Measurements from ENCODE around the gene IGIP.

- TF ChIP-seq MAX (IDR thresholded peaks at IDR 0.05; ENCODE audit: low read depth, low read length) (no peak), POLR2A (IDR thresholded peaks at IDR 0.05; ENCODE audit: extremely low read depth, insufficient read length) (no peak), CTCF (IDR thresholded peaks at IDR 0.05; ENCODE audit: low read depth, low read length) (no peak)
Measured at GRCh38 chr5:140165923-140166270, 40.2 kb downstream of the IGIP start.

Measured in NB4 (cell line).